Psoas muscle (tissue), 8 donors: Measurements from ENCODE around the gene HDAC8. TPM values are rescaled to one million over a fixed set of nuclear protein-coding genes. Genes with fewer than 3 reads are reported as not detected.
"Not testable (repeated sequence)": the region's sequence is repeated elsewhere in the genome, so short reads cannot be mapped to it uniquely, and the experiment has no call there.

ENCODE experiments used
- ATAC-seq, 4 donors: fragments of 200-7000 bp; cut with Tn5 transposase; one replicate each; pipeline ENCODE4 v1.9.1; 2020; ENCODE audit warnings: moderate library complexity in 3 of 4, mild to moderate bottlenecking in 2 of 4
- DNase-seq, 2 donors: peaks; one replicate each; pipeline ENCODE4 v3.0.0-alpha.2; 2020
- H3K27ac ChIP-seq: fragments of 200-600 bp; one replicate; pipeline ENCODE4 v1.8.0; 2022
- H3K27me3 ChIP-seq, 3 donors: fragments of 200-600 bp in 1 of 3; one replicate each; pipeline versions ENCODE4 v1.6.1 to v1.8.0; 2013 to 2022; ENCODE audit warnings: low read length in 2 of 3, mild to moderate bottlenecking in 2 of 3, moderate library complexity in 1 of 3; ENCODE audit not compliant: insufficient read depth in 3 of 3
- H3K36me3 ChIP-seq, 2 donors: fragments of 200-600 bp in 1 of 2; one replicate each; pipeline versions ENCODE4 v1.6.1 to v1.8.0; 2013 to 2022; ENCODE audit warnings: low read depth in 1 of 2, mild to moderate bottlenecking in 1 of 2, moderate library complexity in 1 of 2; ENCODE audit not compliant: insufficient read depth in 1 of 2
- H3K4me1 ChIP-seq: fragments of 200-600 bp; one replicate; pipeline ENCODE4 v1.8.0; 2022
- H3K4me3 ChIP-seq: fragments of 200-600 bp; one replicate; pipeline ENCODE4 v1.8.0; 2022; ENCODE audit warnings: mild to moderate bottlenecking
- H3K9me3 ChIP-seq: fragments of 200-600 bp; one replicate; pipeline ENCODE4 v1.8.0; 2022
- CTCF ChIP-seq: fragments of 200-600 bp; IDR thresholded peaks from one replicate; pipeline ENCODE4 v1.8.0; 2022; ENCODE audit warnings: antibody characterized with exemption
- WGBS, 3 donors: extraction: QIAGEN DNeasy Blood & Tissue Kit; methylation state at CpG; one replicate each; pipeline versions ENCODE4 v1.1.6 to v1.1.7; 2013; 5-methylcytosine and 5-hydroxymethylcytosine counted together
- intact Hi-C, 2 donors: fragments of 100-400 bp; cut with DNase I; formaldehyde crosslinking; loops; one replicate each; pipeline versions ENCODE4 v1.11.0 to v1.14.2; 2022
- polyA plus RNA-seq, 3 donors: library from polyadenylated mRNA; stranded (reverse); fragments of 200-250 nt; gene quantifications; one replicate each; pipeline ENCODE4 v1.2.3, GENCODE V29; 2013
- total RNA-seq, 4 donors: library from RNA; stranded (reverse); fragmentation: NEBNext Ultra II Directional in 2 of 4; extraction: Animal tissue kit (Norgen Biotek cat#: 25700) in 2 of 4; gene quantifications; one replicate each; pipeline versions ENCODE4 v1.2.1 to v1.2.4, GENCODE V29; 2021 to 2023
- donor health status: healthy with polysubstance abuse.
- donor health status: DM: no; HTN: no; CAD: no; lungs with moderate emphysema.
- donor health status: Bipolar disorder and iron deficiency.
- donor health status: healthy.
- donor health status: DM: yes; HTN: yes; CAD: no.
- donor health status: DM: no; HTN: no; CAD: no.
- donor health status: DM: no; HTN: no; CAD: no.
- donor health status: DM: yes; HTN: yes; CAD: no.

Gene HDAC8
- total and polyA plus RNA-seq, 7 donors = 5.8 to 17.5 (median 10.8) TPM

- ATAC-seq = no peak
Observed at GRCh38 chrX:72340041-72340440, 232.6 kb downstream of the HDAC8 start.

GRCh38 chrX:72330131-72330530, 242.5 kb downstream of the HDAC8 start:
- 68 to 78% (median 73%) methylated on average over 3 of the region's 3 CpGs for whole genome bisulfite sequencing, 3 donors

More at GRCh38 chrX:72340041-72340440, 232.6 kb downstream of the HDAC8 start:
- no peak overlapping the region for H3K27ac ChIP-seq
- no peaks in the 10 kb centered on the region for H3K9me3 ChIP-seq
- DNase-seq = no peak
- H3K36me3 ChIP-seq = no peaks in the 10 kb centered on the region
- TF ChIP-seq CTCF = no peak
- peaks cover 0 to 1% (median 0%) of the 10 kb centered on the region in 3 donors for H3K27me3 ChIP-seq
- intact Hi-C loops = no loop called here
- no peaks in the 10 kb centered on the region for H3K4me1 ChIP-seq
- no peak overlapping the region for H3K4me3 ChIP-seq
- 59 to 77% (median 65%) methylated on average over 7 of the region's 7 CpGs for WGBS, 3 donors

GRCh38 chrX:72326605-72327300, 245.9 kb downstream of the HDAC8 start:
- WGBS, 3 donors = 72 to 92% (median 92%) methylated on average over 8 of the region's 8 CpGs
- DNase-seq = no peak
- Histone ChIP-seq H3K4me1 (no peaks in the 10 kb centered on the region), H3K27ac (no peak overlapping the region), H3K4me3 (no peak overlapping the region), H3K27me3 (peaks cover 0 to 10% (median 0%) of the 10 kb centered on the region in 3 donors), H3K36me3 (no peaks in the 10 kb centered on the region), H3K9me3 (peaks cover 6% of the 10 kb centered on the region)
- intact Hi-C loops = no loop called here
- ATAC-seq = no peak
- no peak for TF ChIP-seq CTCF

More at GRCh38 chrX:72330131-72330530, 242.5 kb downstream of the HDAC8 start:
- Histone ChIP-seq H3K9me3 (peaks cover 6% of the 10 kb centered on the region), H3K4me1 (no peaks in the 10 kb centered on the region), H3K27ac (no peak overlapping the region), H3K36me3 (no peaks in the 10 kb centered on the region), H3K27me3 (peaks cover 0 to 20% (median 0%) of the 10 kb centered on the region in 3 donors), H3K4me3 (no peak overlapping the region)
- TF ChIP-seq CTCF = no peak
- no peak for DNase-seq
- intact Hi-C loops = no loop called here
- no peak for ATAC-seq

- H3K27ac ChIP-seq, H3K36me3 ChIP-seq, H3K4me1 ChIP-seq, DNase-seq, intact Hi-C loops, ATAC-seq, H3K9me3 ChIP-seq, H3K4me3 ChIP-seq: not testable (repeated sequence)
- H3K27me3 ChIP-seq = peaks cover 0 to 27% (median 0%) of the 10 kb centered on the region in 3 donors
- 91 to 98% (median 98%) methylated on average over 8 of the region's 8 CpGs for WGBS, 3 donors
Observed at GRCh38 chrX:72319651-72320050, 253.0 kb downstream of the HDAC8 start.

- WGBS, 3 donors = 66 to 87% (median 79%) methylated on average over 3 to 4 of the region's 4 CpGs
- Histone ChIP-seq H3K36me3 (no peaks in the 10 kb centered on the region), H3K4me1 (no peaks in the 10 kb centered on the region), H3K9me3 (no peaks in the 10 kb centered on the region), H3K27me3 (peaks cover 0 to 36% (median 0%) of the 10 kb centered on the region in 3 donors), H3K4me3 (no peak overlapping the region), H3K27ac (no peak overlapping the region)
- DNase-seq (no peak), ATAC-seq (no peak)
- no peak for TF ChIP-seq CTCF
- intact Hi-C loops = no loop called here
Observed at GRCh38 chrX:72317139-72317538, 255.5 kb downstream of the HDAC8 start.
